H9 (cell line): ENCODE results near the gene PTK6. TPM values are rescaled to one million over a fixed set of nuclear protein-coding genes. Genes with fewer than 3 reads are reported as not detected.

ENCODE experiments used
- DNase-seq: peaks from one replicate; pipeline ENCODE4 v3.0.0-alpha.2; 2017
- H2AFZ ChIP-seq: one replicate; pipeline ENCODE4 v1.6.1; 2013; ENCODE audit warnings: mild to moderate bottlenecking, low read length, control low read depth, moderate library complexity
- H2AK5ac ChIP-seq: 2 replicates; pipeline ENCODE4 v1.6.1; 2013; ENCODE audit warnings: low read length, control low read depth, mixed read lengths; ENCODE audit not compliant: insufficient read length
- H2BK120ac ChIP-seq: one replicate; pipeline ENCODE4 v1.6.1; 2013; ENCODE audit warnings: low read depth, mild to moderate bottlenecking, low read length, control low read depth, inconsistent platforms; ENCODE audit not compliant: poor library complexity, severe bottlenecking
- H2BK12ac ChIP-seq: 2 replicates; pipeline ENCODE4 v1.6.1; 2013; ENCODE audit warnings: low read length, control low read depth, mixed read lengths, low read depth; ENCODE audit not compliant: insufficient read length
- H2BK15ac ChIP-seq: 2 replicates; pipeline ENCODE4 v1.6.1; 2013; ENCODE audit warnings: low read depth, low read length, control low read depth
- H2BK20ac ChIP-seq: one replicate; pipeline ENCODE4 v1.6.1; 2013; ENCODE audit warnings: low read depth, mild to moderate bottlenecking, low read length, control low read depth, inconsistent platforms; ENCODE audit not compliant: poor library complexity, severe bottlenecking
- H2BK5ac ChIP-seq: 2 replicates; pipeline ENCODE4 v1.6.1; 2013; ENCODE audit warnings: low read length, control low read depth, mixed read lengths; ENCODE audit not compliant: insufficient read length
- H3K14ac ChIP-seq: 2 replicates; pipeline ENCODE4 v1.6.1; 2013; ENCODE audit warnings: low read length, control low read depth; ENCODE audit not compliant: insufficient read depth
- H3K18ac ChIP-seq: 2 replicates; pipeline ENCODE4 v1.6.1; 2013; ENCODE audit warnings: low read depth, mild to moderate bottlenecking, mixed read lengths, low read length, control low read depth; ENCODE audit not compliant: insufficient read length
- H3K23ac ChIP-seq: 2 replicates; pipeline ENCODE4 v1.6.1; 2013; ENCODE audit warnings: low read length, control low read depth, mixed read lengths, low read depth; ENCODE audit not compliant: insufficient read length
- H3K23me2 ChIP-seq: 2 replicates; pipeline ENCODE4 v1.6.1; 2013; ENCODE audit warnings: low read depth, mild to moderate bottlenecking, mixed read lengths, low read length, control low read depth; ENCODE audit not compliant: insufficient read length, poor library complexity, severe bottlenecking
- H3K27ac ChIP-seq: 2 replicates; pipeline ENCODE4 v1.5.1; 2013; ENCODE audit warnings: low read length, control low read depth, mixed read lengths, low read depth; ENCODE audit not compliant: insufficient read length
- H3K27me3 ChIP-seq: 2 replicates; pipeline ENCODE4 v1.6.1; 2013; ENCODE audit warnings: low read length, control low read depth, inconsistent platforms; ENCODE audit not compliant: insufficient read depth
- H3K4ac ChIP-seq: 2 replicates; pipeline ENCODE4 v1.6.1; 2013; ENCODE audit warnings: low read depth, mild to moderate bottlenecking, control low read depth, inconsistent platforms, low read length, moderate library complexity
- H3K4me1 ChIP-seq: 2 replicates; pipeline ENCODE4 v1.6.1; 2013; ENCODE audit warnings: low read length, control low read depth, inconsistent platforms; ENCODE audit not compliant: insufficient read depth
- H3K4me2 ChIP-seq: 2 replicates; pipeline ENCODE4 v1.6.1; 2013; ENCODE audit warnings: low read length, control low read depth, mixed read lengths; ENCODE audit not compliant: insufficient read length, insufficient read depth
- H3K56ac ChIP-seq: 2 replicates; pipeline ENCODE4 v1.6.1; 2013; ENCODE audit warnings: low read depth, mild to moderate bottlenecking, mixed read lengths, low read length, control low read depth; ENCODE audit not compliant: insufficient read length
- H3K79me1 ChIP-seq: 2 replicates; pipeline ENCODE4 v1.6.1; 2013; ENCODE audit warnings: low read depth, mild to moderate bottlenecking, moderate library complexity, low read length, control low read depth, inconsistent platforms; ENCODE audit not compliant: insufficient read depth, poor library complexity, severe bottlenecking
- H3K79me2 ChIP-seq: 2 replicates; pipeline ENCODE4 v1.6.1; 2013; ENCODE audit warnings: low read length, control low read depth, inconsistent platforms; ENCODE audit not compliant: insufficient read depth
- H3K9ac ChIP-seq: 2 replicates; pipeline ENCODE4 v1.6.1; 2013; ENCODE audit warnings: low read length, control low read depth, mixed read lengths; ENCODE audit not compliant: insufficient read length; ENCODE audit errors: extremely low read depth
- H3K9me3 ChIP-seq: one replicate; pipeline ENCODE4 v1.6.1; 2013; ENCODE audit warnings: low read depth, low read length, inconsistent platforms; ENCODE audit not compliant: control insufficient read depth
- H3T11ph ChIP-seq: one replicate; pipeline ENCODE4 v1.6.1; 2013; ENCODE audit warnings: mild to moderate bottlenecking, low read length, control low read depth, inconsistent platforms
- H4K20me1 ChIP-seq: one replicate; pipeline ENCODE4 v1.6.1; 2013; ENCODE audit not compliant: control insufficient read depth, insufficient read length, insufficient read depth
- H4K5ac ChIP-seq: 2 replicates; pipeline ENCODE4 v1.6.1; 2013; ENCODE audit warnings: low read depth, mild to moderate bottlenecking, mixed read lengths, low read length, control low read depth; ENCODE audit not compliant: insufficient read length
- H4K8ac ChIP-seq: replicated peaks from 2 replicates; pipeline ENCODE4 v1.6.1; 2013; ENCODE audit warnings: low read length, control low read depth, mixed read lengths, low read depth; ENCODE audit not compliant: insufficient read length
- H4K91ac ChIP-seq: 2 replicates; pipeline ENCODE4 v1.6.1; 2013; ENCODE audit warnings: low read depth, mild to moderate bottlenecking, moderate library complexity, mixed read lengths, low read length, control low read depth; ENCODE audit not compliant: insufficient read length
- H3K27ac Mint-ChIP-seq, 3 experiments: 2 replicates in 2 of 3; 3 replicates in 1 of 3; pipeline ENCODE4 v1.8.0; 2020 to 2021; ENCODE audit warnings: mixed read lengths in 3 of 3, mild to moderate bottlenecking in 1 of 3, moderate library complexity in 1 of 3
- H3K27me3 Mint-ChIP-seq: 2 replicates; pipeline ENCODE4 v1.8.0; 2021; ENCODE audit warnings: low read depth, mild to moderate bottlenecking, moderate library complexity, mixed read lengths
- H3K36me3 Mint-ChIP-seq, 3 experiments: 2 replicates in 2 of 3; 3 replicates in 1 of 3; pipeline ENCODE4 v1.8.0; 2020 to 2021; ENCODE audit warnings: low read depth in 3 of 3, mixed read lengths in 3 of 3; ENCODE audit not compliant: insufficient read depth in 1 of 3
- H3K4me1 Mint-ChIP-seq, 2 experiments: 2 replicates each; pipeline ENCODE4 v1.8.0; 2020; ENCODE audit warnings: mixed read lengths in 2 of 2
- H3K4me3 Mint-ChIP-seq, 2 experiments: 2 replicates in 1 of 2; 3 replicates in 1 of 2; pipeline ENCODE4 v1.8.0; 2020 to 2021; ENCODE audit warnings: mild to moderate bottlenecking in 2 of 2, mixed read lengths in 2 of 2, moderate library complexity in 1 of 2
- H3K9me3 Mint-ChIP-seq, 2 experiments: 2 replicates in 1 of 2; 3 replicates in 1 of 2; pipeline ENCODE4 v1.8.0; 2020; ENCODE audit warnings: mild to moderate bottlenecking in 2 of 2, mixed read lengths in 2 of 2, moderate library complexity in 1 of 2
- WGBS: extraction: QIAGEN DNeasy Blood & Tissue Kit; methylation state at CpG from one replicate; pipeline ENCODE4 v1.1.7; 2013; ENCODE audit warnings: missing lambda C conversion rate, low lambda C conversion rate, mixed read lengths; ENCODE audit not compliant: insufficient read length; ENCODE audit errors: extremely low coverage; 5-methylcytosine and 5-hydroxymethylcytosine counted together
- total RNA-seq: library from RNA; stranded (reverse); gene quantifications from 2 replicates; pipeline ENCODE4 v1.2.1, GENCODE V29; 2021
- TF ChIP-seq, protein P1 (sequence below): fragments of 200-600 bp; sonication (generic); conservative IDR thresholded peaks from 3 replicates; pipeline ENCODE4 v1.8.0; 2021; ENCODE audit warnings: antibody characterized with exemption, mild to moderate bottlenecking

The PTK6 gene
- total RNA-seq, 1 experiment from 2014 or later = 0.46 TPM

DNA sequence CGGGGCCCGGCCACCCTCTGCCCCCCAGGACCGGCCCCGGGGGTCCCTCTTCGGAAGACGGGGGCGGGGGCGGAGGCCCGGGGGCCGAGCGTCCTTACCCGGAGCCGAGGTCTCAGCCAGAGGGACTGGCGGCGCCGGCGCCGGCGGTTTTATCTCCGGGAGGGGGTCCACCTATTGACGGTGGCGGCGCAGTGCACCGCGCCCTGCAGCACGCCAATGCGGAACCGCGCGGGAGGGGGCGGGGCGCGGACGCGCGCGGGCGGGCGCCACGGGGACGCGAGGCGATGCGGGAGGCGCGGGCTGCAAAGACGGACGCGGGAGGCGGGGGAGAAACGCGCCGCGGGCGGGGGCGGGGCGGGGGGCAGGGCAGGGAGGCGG is 38.2 kb downstream of the PTK6 start, which contains the start of gene EEF1A2:
TSS of gene EEF1A2 (minus strand) at position 124 of the 378 bp plus-strand sequence. CDS start 1,320 bp downstream, outside the sequence.
- no CpG with 5 or more reads among the region's 58 CpGs for WGBS
- Histone ChIP-seq H3K18ac (no peak within 1 kb of the TSS), H3K56ac (no peak within 1 kb of the TSS), H2BK120ac (no peak within 1 kb of the TSS), H3K27ac (no peak within 1 kb of the TSS), H2BK5ac (no peak within 1 kb of the TSS), H3K14ac (no peak within 1 kb of the TSS), H3K4me1 (no peaks in the 10 kb centered on the region), H2BK20ac (no peak within 1 kb of the TSS), H2AK5ac (no peak within 1 kb of the TSS), H3K9me3 (no peaks in the 10 kb centered on the region), H4K5ac (no peak within 1 kb of the TSS), H3K27me3 (peaks cover 4% of the 10 kb centered on the region; the same call in 1 of the 2 replicates), H3K9ac (no peak within 1 kb of the TSS), H2AFZ (no peak within 1 kb of the TSS), H3K23me2 (peaks cover 5% of the 10 kb centered on the region), H3K79me1 (no peaks in the 10 kb centered on the region), H2BK12ac (no peak within 1 kb of the TSS), H4K91ac (no peak within 1 kb of the TSS), H4K20me1 (peaks cover 2% of the 10 kb centered on the region), H3K4me2 (peak within 1 kb of the TSS; percentile 34), H4K8ac (no peak within 1 kb of the TSS), H3T11ph (no peak within 1 kb of the TSS), H3K4ac (no peak within 1 kb of the TSS), H3K23ac (no peak within 1 kb of the TSS), H3K79me2 (no peaks in the 10 kb centered on the region), H2BK15ac (no peak within 1 kb of the TSS)
- H3K4me1 Mint-ChIP-seq = peaks cover 4 to 10% of the 10 kb centered on the region in 2 experiments; a peak in 3 of 4 replicates
- H3K27ac Mint-ChIP-seq = no peak within 1 kb of the TSS
- H3K9me3 Mint-ChIP-seq = no peaks in the 10 kb centered on the region
- H3K27me3 Mint-ChIP-seq = peaks cover 52% of the 10 kb centered on the region
- DNase-seq = peak; percentile 31
- peak within 1 kb of the TSS; percentile 47 to 76 for H3K4me3 Mint-ChIP-seq
- TF ChIP-seq, protein P1, sequence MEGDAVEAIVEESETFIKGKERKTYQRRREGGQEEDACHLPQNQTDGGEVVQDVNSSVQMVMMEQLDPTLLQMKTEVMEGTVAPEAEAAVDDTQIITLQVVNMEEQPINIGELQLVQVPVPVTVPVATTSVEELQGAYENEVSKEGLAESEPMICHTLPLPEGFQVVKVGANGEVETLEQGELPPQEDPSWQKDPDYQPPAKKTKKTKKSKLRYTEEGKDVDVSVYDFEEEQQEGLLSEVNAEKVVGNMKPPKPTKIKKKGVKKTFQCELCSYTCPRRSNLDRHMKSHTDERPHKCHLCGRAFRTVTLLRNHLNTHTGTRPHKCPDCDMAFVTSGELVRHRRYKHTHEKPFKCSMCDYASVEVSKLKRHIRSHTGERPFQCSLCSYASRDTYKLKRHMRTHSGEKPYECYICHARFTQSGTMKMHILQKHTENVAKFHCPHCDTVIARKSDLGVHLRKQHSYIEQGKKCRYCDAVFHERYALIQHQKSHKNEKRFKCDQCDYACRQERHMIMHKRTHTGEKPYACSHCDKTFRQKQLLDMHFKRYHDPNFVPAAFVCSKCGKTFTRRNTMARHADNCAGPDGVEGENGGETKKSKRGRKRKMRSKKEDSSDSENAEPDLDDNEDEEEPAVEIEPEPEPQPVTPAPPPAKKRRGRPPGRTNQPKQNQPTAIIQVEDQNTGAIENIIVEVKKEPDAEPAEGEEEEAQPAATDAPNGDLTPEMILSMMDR = 0 out of 3 replicates have a peak, but pooled peaks have one; percentile 12
- peaks cover 0 to 6% (median 0%) of the 10 kb centered on the region in 3 experiments; a peak in 1 of 7 replicates for H3K36me3 Mint-ChIP-seq
